HG02623 (cell line): ENCODE measurements around the gene TMCO1.
A peak's percentile ranks its signal among the peaks of the same experiment; 100 is the strongest.
"Not testable (repeated sequence)": the region's sequence is repeated elsewhere in the genome, so short reads cannot be mapped to it uniquely, and the experiment has no call there.

Source experiments
- ATAC-seq: cut with Tn5 transposase; IDR thresholded peaks from one replicate; pipeline ENCODE4 v1.9.1; 2021; ENCODE audit warnings: moderate library complexity; ENCODE audit not compliant: unreplicated experiment

The TMCO1 gene

DNA sequence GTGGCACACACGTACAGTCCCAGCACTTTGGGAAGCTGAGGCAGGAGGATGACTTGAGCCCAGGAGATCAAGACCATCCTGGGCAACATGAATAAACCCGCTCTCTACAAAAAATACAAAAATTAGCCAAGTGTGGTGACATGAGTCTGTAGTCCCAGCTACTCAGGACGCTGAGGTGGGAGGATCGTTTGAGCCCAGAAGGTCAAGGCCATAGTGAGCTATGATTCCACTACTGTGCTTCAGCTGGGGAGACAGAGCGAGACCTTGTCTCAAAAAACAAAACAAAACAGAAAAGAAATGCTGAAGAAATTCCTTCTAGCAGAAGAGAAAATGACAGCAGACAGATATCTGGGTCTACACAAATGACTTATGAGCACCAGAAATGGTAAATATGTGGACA is 80.6 kb downstream of the TMCO1 start:
- no peak for ATAC-seq

DNA sequence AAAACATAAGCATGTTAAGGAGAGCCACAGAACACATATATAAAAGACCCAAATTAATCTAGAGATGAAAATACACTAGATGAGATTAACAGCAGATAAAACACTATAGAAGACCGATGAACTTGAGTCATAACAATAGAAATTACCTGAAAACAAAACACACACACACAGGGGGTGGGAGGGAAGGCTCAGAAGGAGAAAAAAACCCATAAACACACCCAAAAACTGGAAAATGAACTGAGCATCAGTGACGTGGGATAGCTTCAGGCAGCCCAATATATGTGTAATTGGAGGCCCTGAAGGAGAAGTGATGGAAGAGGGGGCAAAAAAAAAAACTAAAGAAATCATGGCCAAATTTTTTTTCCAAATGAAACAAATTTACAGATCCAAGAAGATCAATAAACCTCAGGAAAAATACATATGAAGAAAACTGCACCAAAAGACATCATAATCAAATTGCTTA is 81.7 kb downstream of the TMCO1 start:
- ATAC-seq: peak; percentile 22

DNA sequence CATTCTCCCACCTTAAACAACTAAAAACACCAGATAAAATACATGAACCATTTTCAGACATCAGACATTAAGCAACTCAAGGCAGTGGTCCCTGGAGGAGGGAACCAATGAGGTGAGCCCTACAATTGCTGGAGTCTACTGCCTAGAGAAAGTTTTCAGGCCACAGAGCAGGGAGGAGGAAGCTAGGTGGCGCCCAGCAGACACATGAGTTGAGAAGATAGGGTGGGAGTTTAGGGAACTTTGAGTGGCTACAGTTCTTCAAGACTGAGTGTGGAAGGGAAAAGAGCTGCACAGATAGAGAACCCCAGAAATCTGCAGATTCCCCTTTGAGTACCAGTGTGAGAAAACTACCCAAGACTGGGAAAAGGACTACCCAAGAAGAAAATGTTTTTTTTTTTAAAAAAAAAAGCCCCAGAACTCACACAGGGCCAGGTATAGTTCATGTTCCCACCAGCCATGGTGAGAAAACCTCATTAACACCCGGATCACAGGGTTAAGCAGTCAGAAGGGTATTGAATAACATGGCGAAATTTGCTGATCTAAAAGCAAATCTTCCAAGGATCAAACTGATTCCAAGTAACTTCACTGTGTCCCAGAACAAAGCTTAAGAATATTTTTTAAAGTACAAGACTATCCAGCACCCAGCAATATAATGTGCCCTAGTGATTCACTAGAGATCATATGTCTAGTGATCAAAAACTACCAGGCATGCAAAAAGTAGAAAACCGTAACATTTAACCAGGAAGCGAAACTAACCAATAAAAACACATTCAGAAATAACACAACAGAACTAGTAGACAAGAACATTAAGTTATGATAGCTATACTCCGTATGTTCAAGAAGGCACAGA is 82.3 kb downstream of the TMCO1 start:
- peak; percentile 63 for ATAC-seq

DNA sequence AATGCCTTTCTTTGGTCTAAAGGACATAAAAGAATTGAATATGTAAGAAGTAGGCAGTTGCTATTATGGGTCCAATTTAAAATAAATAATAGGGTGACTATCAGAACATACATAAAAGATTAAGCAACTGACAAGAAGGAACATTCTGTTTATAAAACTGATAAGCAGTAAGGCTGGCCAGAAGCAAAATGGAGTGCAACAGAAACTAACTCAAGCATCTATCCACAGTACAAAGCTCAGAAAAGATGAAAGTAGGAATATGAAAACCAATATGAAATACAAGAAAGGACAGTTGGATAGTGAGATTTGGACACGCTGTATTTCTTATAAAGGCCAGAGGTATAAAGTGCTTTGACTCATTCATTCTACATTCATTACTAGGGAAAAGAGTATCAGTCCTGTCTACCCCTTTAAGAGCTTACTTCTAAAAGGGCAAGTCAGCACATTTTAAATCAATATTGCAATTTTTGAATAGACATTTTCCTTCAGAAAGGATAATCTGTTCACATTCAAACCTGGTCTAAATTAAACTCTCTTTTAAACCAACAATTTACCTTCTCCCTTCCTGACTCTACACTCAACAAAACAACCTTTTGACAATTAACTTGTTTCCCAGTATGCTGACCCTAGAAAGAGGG is 84.7 kb downstream of the TMCO1 start:
- no peak for ATAC-seq

DNA sequence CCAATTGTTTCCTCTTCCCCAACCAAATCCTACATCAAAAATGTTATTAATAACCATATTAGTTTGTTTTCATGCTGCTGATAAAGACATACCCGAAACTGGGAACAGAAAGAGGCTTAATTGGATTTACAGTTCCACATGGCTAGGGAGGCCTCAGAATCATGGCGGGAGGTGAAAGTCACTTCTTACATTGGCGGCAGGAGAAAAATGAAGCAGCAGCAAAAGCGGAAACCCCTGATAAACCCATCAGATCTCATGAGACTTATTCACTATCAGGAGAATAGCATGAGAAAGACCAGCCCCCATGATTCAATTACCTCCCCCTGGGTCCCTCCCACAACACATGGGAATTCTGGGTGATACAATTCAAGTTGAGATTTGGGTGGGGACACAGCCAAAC is 87.9 kb downstream of the TMCO1 start:
- ATAC-seq: not testable (repeated sequence)

DNA sequence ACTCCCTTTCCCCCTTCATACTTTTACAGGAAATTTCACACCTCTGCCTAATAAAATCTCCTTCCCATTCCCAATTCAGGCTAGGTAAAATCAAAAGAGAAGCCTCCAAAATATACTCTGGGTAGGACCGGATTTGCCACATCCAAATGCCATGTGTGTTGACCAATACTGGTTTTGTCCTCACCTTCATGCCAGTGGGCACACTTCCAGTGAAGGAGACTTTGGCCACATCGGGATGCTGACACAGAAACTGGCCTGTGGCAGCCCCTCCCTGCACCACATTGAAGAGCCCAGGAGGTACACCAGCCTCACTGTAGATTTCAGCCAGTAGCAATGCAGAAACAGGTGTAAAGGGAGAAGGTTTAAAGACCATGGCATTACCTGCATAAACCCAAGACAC is 88.4 kb downstream of the TMCO1 start:
- no peak for ATAC-seq

DNA sequence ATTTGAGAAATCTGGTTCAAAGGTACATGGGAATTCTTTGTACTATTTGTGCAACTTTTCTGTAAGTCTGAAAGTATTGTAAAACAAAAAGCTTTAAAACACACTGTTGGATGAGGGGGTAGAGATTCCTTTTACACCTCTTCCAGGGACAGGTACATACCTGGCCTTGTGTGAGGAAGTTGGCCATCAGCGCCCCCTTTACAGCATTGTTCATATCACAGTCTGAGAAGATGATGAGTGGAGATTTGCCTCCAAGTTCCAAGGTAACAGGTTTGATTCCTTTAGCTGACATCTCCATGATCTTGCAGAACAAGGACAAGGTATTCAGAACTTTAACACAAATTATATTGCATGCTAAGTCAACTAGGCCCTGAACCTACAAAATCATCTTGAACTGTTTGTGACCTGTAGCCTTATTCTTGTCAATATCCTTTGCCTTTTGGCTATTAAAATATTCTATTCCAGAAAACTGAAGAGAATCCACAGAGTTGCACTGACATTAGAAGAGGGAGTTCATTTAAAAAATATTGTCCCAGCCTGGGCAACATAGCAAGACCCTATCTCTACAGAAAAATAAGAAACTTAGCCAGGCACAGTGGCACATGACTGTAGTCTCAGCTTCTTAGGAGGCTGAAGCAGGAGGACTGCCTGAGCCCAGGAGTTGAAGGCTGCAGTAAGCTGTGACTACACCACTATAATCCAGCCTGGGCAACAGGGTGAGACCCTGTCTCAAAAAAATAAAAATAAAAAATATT is 89.2 kb downstream of the TMCO1 start:
- ATAC-seq: no peak

DNA sequence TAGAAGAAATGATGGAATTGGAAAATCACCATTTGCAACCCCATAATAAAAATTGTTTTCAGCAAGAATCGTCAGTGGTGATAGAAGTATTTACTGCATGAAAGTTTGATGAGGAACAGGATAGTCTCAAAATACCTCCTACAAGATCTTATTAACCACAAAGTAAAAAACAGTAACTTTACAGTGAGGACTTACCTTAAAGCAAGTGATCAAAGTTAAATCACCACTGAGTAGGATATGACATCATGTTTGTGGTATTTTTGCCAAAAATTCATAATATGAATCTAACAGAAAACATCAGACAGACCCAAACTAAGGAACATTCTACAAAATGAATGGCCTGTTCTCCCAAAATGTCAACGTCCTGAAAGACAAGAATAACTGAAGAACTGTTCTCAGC is 90.2 kb downstream of the TMCO1 start:
- no peak for ATAC-seq
